ENCODE results near the gene ZNF492. TPM values are rescaled to one million over a fixed set of nuclear protein-coding genes. Genes with fewer than 3 reads are reported as not detected.

ZNF492 gene
- total RNA-seq, 8 experiments from 2014 or later: under 0.01 to 0.04 TPM; not detected in 6

Other genes starting within 250 kb of the ZNF492 start
- gene ZNF98, start 212.0 kb upstream of the ZNF492 start, total RNA-seq: 1 to 10 TPM in 1 of 8 experiments, under 1 TPM in 1, not detected in 6; 0.47 to 1.3 TPM
- under 1 TPM in 4 of 8 experiments, not detected in 4; 0.04 to 0.14 (median 0.05) TPM for gene ZNF99, start 149.8 kb downstream of the ZNF492 start, total RNA-seq
- not detected for gene ZNF723, start 198.0 kb downstream of the ZNF492 start, total RNA-seq

Measured in motor neuron (in vitro differentiated cells).